Upper lobe of right lung (tissue), 1 donor: Measurements from ENCODE around the gene SCN4B. TPM values are rescaled to one million over a fixed set of nuclear protein-coding genes. Genes with fewer than 3 reads are reported as not detected.

ENCODE experiments used
- ATAC-seq: fragments of 200-7000 bp; cut with Tn5 transposase; one replicate; pipeline ENCODE4 v1.9.1; 2020; ENCODE audit warnings: mild to moderate bottlenecking, moderate library complexity
- DNase-seq: peaks from one replicate; pipeline ENCODE4 v3.0.0-alpha.2; 2020
- H3K27ac ChIP-seq: fragments of 200-600 bp; one replicate; pipeline ENCODE4 v1.8.0; 2022
- H3K27me3 ChIP-seq: fragments of 200-600 bp; one replicate; pipeline ENCODE4 v1.8.0; 2022; ENCODE audit warnings: mild to moderate bottlenecking
- H3K36me3 ChIP-seq: fragments of 200-600 bp; one replicate; pipeline ENCODE4 v1.8.0; 2022
- H3K4me1 ChIP-seq: fragments of 200-600 bp; one replicate; pipeline ENCODE4 v1.8.0; 2022
- H3K4me3 ChIP-seq: fragments of 200-600 bp; one replicate; pipeline ENCODE4 v1.8.0; 2022; ENCODE audit warnings: mild to moderate bottlenecking
- H3K9me3 ChIP-seq: fragments of 200-600 bp; one replicate; pipeline ENCODE4 v1.8.0; 2022
- CTCF ChIP-seq: fragments of 200-600 bp; IDR thresholded peaks from one replicate; pipeline ENCODE4 v1.8.0; 2022; ENCODE audit warnings: antibody characterized with exemption
- intact Hi-C: fragments of 100-400 bp; cut with DNase I; formaldehyde crosslinking; loops from one replicate; pipeline ENCODE4 v1.11.0; 2022
- total RNA-seq: library from RNA; stranded (reverse); fragmentation: NEBNext Ultra II Directional; extraction: Animal tissue kit (Norgen Biotek cat#: 25700); gene quantifications from one replicate; pipeline ENCODE4 v1.2.1, GENCODE V29; 2021
- donor health status: DM: no; HTN: yes; CAD: no; lungs with severe emphysema.

The SCN4B gene
- total RNA-seq, 1 donor from 2014 or later = 7.2 TPM

- TF ChIP-seq CTCF = no peak
- peak; percentile 42 for ATAC-seq
- no peak overlapping the region for H3K4me3 ChIP-seq
- H3K27ac ChIP-seq = no peak overlapping the region
- H3K36me3 ChIP-seq = no peaks in the 10 kb centered on the region
- H3K4me1 ChIP-seq = no peaks in the 10 kb centered on the region
- H3K27me3 ChIP-seq = peaks cover 9% of the 10 kb centered on the region
- DNase-seq = peak; percentile 54
- no peaks in the 10 kb centered on the region for H3K9me3 ChIP-seq
- intact Hi-C loops = no loop called here
These were observed 9.8 kb downstream of the SCN4B start for GRCh38 chr11:118142809-118143208.

GRCh38 chr11:118142081-118142480, 10.5 kb downstream of the SCN4B start:
- Histone ChIP-seq H3K27ac (no peak overlapping the region), H3K27me3 (peaks cover 9% of the 10 kb centered on the region), H3K36me3 (no peaks in the 10 kb centered on the region), H3K4me3 (no peak overlapping the region), H3K9me3 (no peaks in the 10 kb centered on the region), H3K4me1 (no peaks in the 10 kb centered on the region)
- intact Hi-C loops = no loop called here
- DNase-seq = peak; percentile 9
- TF ChIP-seq CTCF = no peak
- ATAC-seq = no peak

- ATAC-seq (no peak), DNase-seq (peak; percentile 5)
- intact Hi-C loops = no loop called here
- H3K36me3 ChIP-seq = no peaks in the 10 kb centered on the region
- H3K4me1 ChIP-seq = no peaks in the 10 kb centered on the region
- H3K4me3 ChIP-seq = no peak overlapping the region
- no peaks in the 10 kb centered on the region for H3K9me3 ChIP-seq
- no peak overlapping the region for H3K27ac ChIP-seq
- TF ChIP-seq CTCF = no peak
- H3K27me3 ChIP-seq = peaks cover 9% of the 10 kb centered on the region
These were observed 13.0 kb downstream of the SCN4B start for GRCh38 chr11:118139578-118139977.

DNA sequence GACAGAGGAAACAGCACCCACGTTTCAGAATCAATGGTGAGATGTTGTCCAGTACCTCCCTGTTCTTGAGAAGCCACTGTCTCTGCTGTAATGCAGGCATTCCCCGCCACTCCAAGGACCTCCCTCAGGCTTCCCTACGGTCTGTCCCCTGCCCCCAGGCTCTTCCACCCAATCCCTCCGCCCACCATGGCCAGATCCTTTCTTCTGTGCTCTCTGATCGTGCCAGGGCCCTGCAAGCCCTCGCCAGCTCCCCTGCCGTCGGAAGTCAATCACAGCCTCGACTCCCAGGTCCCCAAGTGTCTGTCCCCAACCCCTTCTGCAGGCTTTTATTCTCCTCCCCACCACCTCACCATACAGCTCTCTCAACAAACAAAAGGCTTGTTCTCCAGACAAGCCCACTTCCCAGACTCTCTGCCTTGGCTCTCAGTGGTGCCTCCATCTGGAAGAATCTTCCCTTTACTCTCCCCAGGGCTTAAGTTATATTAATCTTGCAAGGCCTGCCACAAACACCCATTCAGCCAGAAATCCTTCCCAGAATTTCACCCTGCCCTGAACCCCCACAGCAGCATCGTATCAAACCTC, 13.7 kb downstream of the SCN4B start:
- H3K27me3 ChIP-seq = peaks cover 9% of the 10 kb centered on the region
- DNase-seq = peak; percentile 50

GRCh38 chr11:118136801-118137200, 15.8 kb downstream of the SCN4B start:
- H3K4me1 ChIP-seq = no peaks in the 10 kb centered on the region
- no peak for TF ChIP-seq CTCF
- H3K4me3 ChIP-seq = no peak overlapping the region
- intact Hi-C loops = no loop called here
- DNase-seq = peak; percentile 52
- peaks cover 9% of the 10 kb centered on the region for H3K27me3 ChIP-seq
- H3K9me3 ChIP-seq = no peaks in the 10 kb centered on the region
- H3K36me3 ChIP-seq = no peaks in the 10 kb centered on the region
- no peak overlapping the region for H3K27ac ChIP-seq
- no peak for ATAC-seq

More for the DNA sequence above, 13.7 kb downstream of the SCN4B start:
- Histone ChIP-seq H3K4me3 (no peak overlapping the region), H3K36me3 (no peaks in the 10 kb centered on the region), H3K9me3 (no peaks in the 10 kb centered on the region), H3K27ac (no peak overlapping the region), H3K4me1 (no peaks in the 10 kb centered on the region)
- no peak for TF ChIP-seq CTCF
- no peak for ATAC-seq
- intact Hi-C loops = no loop called here

GRCh38 chr11:118136341-118136740, 16.3 kb downstream of the SCN4B start:
- Histone ChIP-seq H3K4me3 (no peak overlapping the region), H3K9me3 (no peaks in the 10 kb centered on the region), H3K4me1 (no peaks in the 10 kb centered on the region), H3K36me3 (no peaks in the 10 kb centered on the region), H3K27me3 (peaks cover 9% of the 10 kb centered on the region), H3K27ac (no peak overlapping the region)
- no peak for TF ChIP-seq CTCF
- ATAC-seq = no peak
- intact Hi-C loops = no loop called here
- no peak for DNase-seq
